Activated CD4-positive, alpha-beta memory T cell treated with anti-CD3 and anti-CD28 coated beads for 36 hours (primary cell): ENCODE results near the gene RAB19. TPM values are rescaled to one million over a fixed set of nuclear protein-coding genes. Genes with fewer than 3 reads are reported as not detected.

Source experiments
- CTCF ChIA-PET: fragments of 350-600 bp; sonication (Branson Sonifier 250); formaldehyde crosslinking; loops from one replicate; lab custom pipeline; 2021; ENCODE audit warnings: antibody characterized with exemption, inconsistent platforms; lab: Charles Lee
- POLR2A ChIA-PET: fragments of 350-600 bp; sonication (Branson Sonifier 250); formaldehyde crosslinking; loops from one replicate; lab custom pipeline; 2021; ENCODE audit warnings: antibody characterized with exemption; lab: Charles Lee
- DNase-seq: peaks from one replicate; pipeline ENCODE4 v3.0.0-alpha.2; 2020
- H3K27ac Mint-ChIP-seq: one replicate; pipeline ENCODE4 v1.8.0; 2021; ENCODE audit warnings: mixed read lengths
- H3K27me3 Mint-ChIP-seq: one replicate; pipeline ENCODE4 v1.8.0; 2021; ENCODE audit warnings: mixed read lengths
- H3K36me3 Mint-ChIP-seq: one replicate; pipeline ENCODE4 v1.8.0; 2021; ENCODE audit warnings: mixed read lengths
- H3K4me1 Mint-ChIP-seq: one replicate; pipeline ENCODE4 v1.8.0; 2021; ENCODE audit warnings: low read depth, mixed read lengths
- H3K4me3 Mint-ChIP-seq: one replicate; pipeline ENCODE4 v1.8.0; 2021; ENCODE audit warnings: mild to moderate bottlenecking, mixed read lengths
- H3K9me3 Mint-ChIP-seq: one replicate; pipeline ENCODE4 v1.8.0; 2021; ENCODE audit warnings: mixed read lengths
- intact Hi-C: fragments of 100-400 bp; cut with micrococcal nuclease; formaldehyde crosslinking; loops from one replicate; pipeline ENCODE4 v1.15.1; 2023
- total RNA-seq, 2 experiments: library from RNA; stranded (reverse); gene quantifications; one replicate each; pipeline ENCODE4 v1.2.3, GENCODE V29; 2021

Gene RAB19
- total RNA-seq, 2 experiments from 2014 or later: 13.3 to 14.5 TPM

DNA sequence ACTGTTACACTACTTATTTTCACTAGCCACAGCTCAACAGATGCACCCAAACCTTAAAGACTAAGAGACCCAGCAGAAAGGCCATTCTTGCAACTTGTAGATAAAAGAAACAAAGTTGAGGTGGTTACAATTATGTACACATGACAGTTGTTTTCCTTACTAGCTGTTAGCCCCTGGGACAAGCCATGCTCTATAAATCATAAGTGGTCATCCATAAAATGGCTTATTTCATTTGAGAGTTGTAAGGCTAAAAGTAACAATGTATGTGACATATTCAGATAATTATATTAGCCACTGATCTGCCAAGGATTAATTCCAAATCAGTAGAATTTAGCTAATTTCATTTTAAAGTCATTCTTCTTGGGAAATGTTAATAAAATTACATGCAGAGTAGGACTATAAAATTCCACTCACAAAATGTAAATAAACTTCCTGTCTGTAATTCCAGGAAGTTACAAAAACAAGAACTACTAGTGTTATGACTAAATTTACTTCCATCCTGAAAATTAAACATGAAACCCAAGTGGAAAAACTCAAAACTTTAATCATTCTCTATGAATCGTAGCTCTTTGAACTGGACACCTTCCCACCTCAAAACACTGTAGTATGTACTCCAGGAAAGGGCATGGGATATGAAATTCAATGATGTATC is 18.8 kb upstream of the RAB19 start:
- peak overlapping the region; percentile 72 for H3K27ac Mint-ChIP-seq
- CTCF ChIA-PET: interaction anchor here (1.2 kb wide), 1 partner anchor 9 kb away, joined by 6 read pairs; no protein-coding TSS in a partner anchor
- intact Hi-C loops: no loop called here

DNA sequence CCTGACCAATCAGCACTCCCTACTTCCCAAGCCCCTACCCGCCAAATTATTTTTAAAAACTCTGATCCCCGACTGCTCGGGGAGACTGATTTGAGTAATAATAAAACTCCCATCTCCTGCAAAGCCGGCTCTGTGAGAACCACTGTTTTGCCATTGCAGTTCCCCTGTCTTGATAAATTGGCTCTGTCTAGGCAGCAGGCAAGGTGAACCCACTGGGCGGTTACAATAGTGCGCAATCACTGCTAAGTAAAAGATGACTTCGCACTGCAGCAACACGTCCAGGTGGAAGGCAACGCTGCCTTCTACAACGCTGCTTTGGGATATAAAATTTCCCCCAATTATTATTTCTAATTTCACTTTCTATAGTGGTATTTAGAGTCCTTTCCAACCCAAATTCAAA is 14.4 kb upstream of the RAB19 start:
- Mint-ChIP-seq H3K4me1 (peaks cover 22% of the 10 kb centered on the region), H3K27me3 (no peaks in the 10 kb centered on the region), H3K36me3 (peaks cover 8% of the 10 kb centered on the region), H3K4me3 (peak overlapping the region; percentile 39), H3K9me3 (no peaks in the 10 kb centered on the region), H3K27ac (no peak overlapping the region)
- DNase-seq: no peak
- CTCF ChIA-PET: interaction anchor here (0.9 to 1.5 kb wide), 2 partner anchors 13 to 14 kb away, joined by 3 to 6 read pairs; no protein-coding TSS in a partner anchor
- POLR2A ChIA-PET: interaction anchor here (0.7 to 4.5 kb wide), 6 partner anchors 9 to 89 kb away, joined by 3 to 44 read pairs (median 7); partner anchors contain the start of gene SLC37A3
- intact Hi-C loops: loop anchor here (2.0 kb wide), 1 partner anchor 13 kb away; no protein-coding TSS in a partner anchor

More for the DNA sequence above, 18.8 kb upstream of the RAB19 start:
- DNase-seq: no peak
- Mint-ChIP-seq H3K36me3 (peaks cover 22% of the 10 kb centered on the region), H3K4me3 (no peak overlapping the region), H3K9me3 (no peaks in the 10 kb centered on the region), H3K4me1 (peaks cover 45% of the 10 kb centered on the region), H3K27me3 (no peaks in the 10 kb centered on the region)
- POLR2A ChIA-PET: interaction anchor here (1.7 to 2.3 kb wide), 4 partner anchors 9 to 93 kb away, joined by 6 to 12 read pairs (median 7); partner anchors contain the start of gene SLC37A3

DNA sequence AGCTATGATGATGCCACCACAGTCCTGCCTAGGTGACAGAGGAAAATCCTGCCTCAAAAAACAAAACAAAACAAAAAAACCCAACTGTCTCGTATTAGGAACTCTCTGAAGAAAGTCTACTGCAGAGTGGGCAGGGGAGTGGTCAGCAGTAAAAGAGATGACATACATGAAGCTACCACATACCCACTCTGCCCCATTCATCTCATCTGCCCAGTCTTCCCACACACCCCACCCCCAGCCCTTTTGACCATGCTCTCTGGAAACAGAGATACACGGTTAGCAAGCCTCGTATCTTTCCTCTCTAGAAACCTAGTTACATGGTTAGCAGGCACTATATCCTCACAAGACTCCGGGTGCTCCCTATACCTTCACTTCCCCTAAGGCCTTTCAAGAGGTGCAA is 13.8 kb upstream of the RAB19 start:
- intact Hi-C loops: loop anchor here (2.0 kb wide), 1 partner anchor 89 kb away; the partner anchor contains the start of gene MKRN1
- ChIA-PET POLR2A (interaction anchor here (0.5 to 4.5 kb wide), 6 partner anchors 8 to 89 kb away, joined by 3 to 44 read pairs (median 8); partner anchors contain the start of gene SLC37A3), CTCF (interaction anchor here (0.5 to 1.5 kb wide), 2 partner anchors 14 to 214 kb away, joined by 3 to 6 read pairs; no protein-coding TSS in a partner anchor)
- no peak overlapping the region for H3K4me3 Mint-ChIP-seq
- DNase-seq: peak; percentile 44
- peaks cover 8% of the 10 kb centered on the region for H3K36me3 Mint-ChIP-seq
- no peaks in the 10 kb centered on the region for H3K9me3 Mint-ChIP-seq
- H3K4me1 Mint-ChIP-seq: peaks cover 16% of the 10 kb centered on the region
- no peak overlapping the region for H3K27ac Mint-ChIP-seq
- no peaks in the 10 kb centered on the region for H3K27me3 Mint-ChIP-seq

DNA sequence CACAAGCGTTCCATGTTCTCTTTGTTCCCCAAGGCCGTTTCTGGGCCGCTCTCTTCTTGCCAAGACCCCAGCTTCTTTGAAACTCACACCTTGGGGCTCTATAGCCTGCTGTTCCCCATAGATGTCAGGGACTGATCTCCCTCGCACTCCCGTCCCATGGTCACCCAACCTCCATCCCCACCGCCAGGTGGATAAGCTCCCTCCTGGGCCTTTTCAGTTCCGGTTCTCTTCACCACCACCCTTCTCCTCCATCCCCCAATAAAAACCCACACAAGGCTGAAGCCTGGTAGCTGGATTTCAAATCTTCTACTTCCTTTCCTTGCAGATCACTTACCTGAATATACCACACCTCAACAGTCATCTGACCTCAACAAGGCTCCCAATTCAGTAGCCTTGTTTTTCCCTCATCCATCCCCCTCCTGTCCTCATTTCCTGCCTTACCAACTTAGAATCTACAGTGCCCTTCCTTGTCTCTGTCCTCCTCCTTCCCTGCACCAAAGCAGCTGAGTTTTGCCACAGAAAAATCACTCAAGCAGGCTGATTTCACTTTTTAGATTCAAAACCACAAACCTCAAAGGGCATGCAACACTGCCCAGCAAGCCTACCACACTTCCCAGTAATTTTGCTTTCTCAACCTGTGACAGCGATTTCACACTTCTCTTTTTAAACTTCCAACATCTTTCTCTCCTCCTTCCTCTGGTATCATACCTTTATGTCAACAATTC is 13.2 kb upstream of the RAB19 start:
- intact Hi-C loops: loop anchor here (2.0 kb wide), 1 partner anchor 88 kb away; the partner anchor contains the start of gene MKRN1
- POLR2A ChIA-PET: interaction anchor here (0.5 to 4.5 kb wide), 6 partner anchors 8 to 88 kb away, joined by 3 to 44 read pairs (median 8); partner anchors contain the start of gene SLC37A3
- peaks cover 5% of the 10 kb centered on the region for H3K36me3 Mint-ChIP-seq
- H3K4me3 Mint-ChIP-seq: no peak overlapping the region
- peak; percentile 65 for DNase-seq
- CTCF ChIA-PET: interaction anchor here (0.5 to 1.5 kb wide), 2 partner anchors 15 to 215 kb away, joined by 3 to 6 read pairs; no protein-coding TSS in a partner anchor
- H3K27ac Mint-ChIP-seq: no peak overlapping the region
- H3K27me3 Mint-ChIP-seq: no peaks in the 10 kb centered on the region
- no peaks in the 10 kb centered on the region for H3K9me3 Mint-ChIP-seq
- H3K4me1 Mint-ChIP-seq: peaks cover 10% of the 10 kb centered on the region

DNA sequence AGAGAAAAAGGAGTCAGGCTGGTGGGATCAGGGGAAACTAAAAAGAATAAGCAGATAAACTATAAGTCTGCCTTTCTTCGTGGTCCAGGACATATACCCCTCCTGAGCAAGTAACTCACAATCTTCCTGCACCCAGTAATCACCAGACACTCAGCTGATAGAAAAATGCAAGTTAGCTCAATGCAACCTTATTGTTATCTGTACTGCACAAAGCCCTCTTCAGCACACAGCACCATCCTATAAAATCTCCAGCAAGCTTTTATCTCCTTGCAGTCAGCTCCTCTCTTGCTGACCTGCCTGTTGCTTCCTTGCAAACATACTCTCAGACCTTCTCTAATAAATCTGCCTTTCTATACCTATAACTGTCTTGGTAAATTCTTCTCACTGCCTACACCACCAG is 12.2 kb upstream of the RAB19 start:
- POLR2A ChIA-PET: interaction anchor here (1.8 to 4.5 kb wide), 2 partner anchors 16 to 32 kb away, joined by 11 to 44 read pairs; no protein-coding TSS in a partner anchor
- peaks cover 14% of the 10 kb centered on the region for H3K4me1 Mint-ChIP-seq
- intact Hi-C loops: loop anchor here (2.0 kb wide), 1 partner anchor 87 kb away; the partner anchor contains the start of gene MKRN1

DNA sequence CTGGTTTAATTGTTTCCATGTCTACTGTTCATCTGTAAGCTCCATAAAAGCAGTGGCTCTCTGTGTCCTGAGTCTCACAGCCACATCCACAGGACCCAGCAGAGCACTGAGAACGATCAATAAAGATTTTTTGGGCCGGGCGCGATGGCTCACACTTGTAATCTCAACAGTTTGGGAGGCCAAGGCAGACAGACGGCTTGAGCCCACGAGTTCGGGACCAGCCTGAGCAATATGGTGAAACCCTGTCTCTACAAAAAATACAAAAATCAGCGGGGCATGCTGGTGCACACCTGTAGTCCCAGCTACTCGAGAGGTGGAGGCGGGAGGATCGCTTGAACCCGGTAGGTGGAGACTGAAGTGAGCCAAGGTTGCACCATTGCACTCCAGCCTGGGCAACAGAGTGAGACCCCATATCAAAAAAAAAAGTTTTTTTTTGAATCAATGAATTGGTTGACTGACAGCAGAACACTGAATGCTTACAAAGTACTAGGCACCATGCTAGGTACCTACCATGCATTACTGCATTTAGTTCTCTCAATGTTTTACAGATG is 10.0 kb upstream of the RAB19 start:
- Mint-ChIP-seq H3K4me3 (no peak overlapping the region), H3K9me3 (no peaks in the 10 kb centered on the region), H3K4me1 (peaks cover 16% of the 10 kb centered on the region), H3K27me3 (no peaks in the 10 kb centered on the region), H3K27ac (no peak overlapping the region), H3K36me3 (peaks cover 11% of the 10 kb centered on the region)
- intact Hi-C loops: no loop called here
- CTCF ChIA-PET: no interaction called here
- no peak for DNase-seq
- POLR2A ChIA-PET: no interaction called here

More for the DNA sequence above, 12.2 kb upstream of the RAB19 start:
- Mint-ChIP-seq H3K4me3 (no peak overlapping the region), H3K27me3 (no peaks in the 10 kb centered on the region), H3K36me3 (peaks cover 7% of the 10 kb centered on the region), H3K9me3 (no peaks in the 10 kb centered on the region), H3K27ac (no peak overlapping the region)
- no peak for DNase-seq
- CTCF ChIA-PET: no interaction called here

DNA sequence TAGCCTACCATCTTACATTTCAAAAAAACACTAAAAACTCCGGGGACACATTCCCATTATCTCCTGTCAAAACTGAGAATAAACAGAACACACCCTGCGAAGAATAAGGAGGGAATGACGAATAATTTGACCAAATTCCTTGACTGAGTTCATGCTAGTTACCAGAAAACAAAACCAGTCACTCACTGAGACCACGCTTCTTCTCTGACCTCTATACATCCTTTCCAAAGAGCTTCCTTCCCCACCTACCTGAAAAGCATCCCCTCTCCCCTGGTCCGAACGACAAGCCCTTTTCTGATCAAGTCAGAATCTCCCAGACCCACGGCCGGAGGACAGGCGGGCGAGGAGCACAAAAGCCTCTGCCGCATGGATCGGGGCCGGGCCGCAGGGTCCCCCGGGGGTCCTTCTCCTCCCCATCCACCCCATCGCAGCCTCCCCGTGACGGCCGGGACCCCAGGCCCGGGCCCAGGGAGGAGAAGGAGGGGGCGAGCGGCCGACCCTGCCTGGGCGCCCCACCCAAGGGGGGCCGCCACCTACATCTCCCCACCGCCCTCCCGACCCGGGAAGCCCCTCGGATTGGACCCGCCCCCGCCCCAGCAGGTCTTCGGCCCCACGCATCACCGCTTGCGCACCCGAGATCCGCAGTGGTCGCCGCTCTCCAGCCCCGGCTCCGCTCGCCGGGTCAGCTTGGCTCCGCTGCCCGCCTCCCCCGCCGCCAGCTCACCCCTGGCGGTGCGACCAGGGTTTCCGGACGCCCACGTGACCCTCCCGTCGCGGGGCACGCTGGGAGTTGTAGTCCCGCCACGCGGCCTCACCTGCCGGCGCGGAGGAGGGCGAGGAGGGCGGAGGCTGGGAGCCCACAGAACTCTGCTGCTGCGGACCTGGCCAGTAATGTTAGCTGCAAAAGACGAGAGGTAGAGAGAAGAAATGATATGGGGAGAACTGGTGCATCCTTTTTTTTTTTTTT is 5.8 kb upstream of the RAB19 start, which contains the start of gene SLC37A3:
TSS of gene SLC37A3 (minus strand) at position 747 of the 967 bp plus-strand sequence. CDS start 16,004 bp downstream, outside the sequence.
- H3K4me1 Mint-ChIP-seq: peaks cover 36% of the 10 kb centered on the region
- peak within 1 kb of the TSS; percentile 99 for H3K4me3 Mint-ChIP-seq
- peak; percentile 93 for DNase-seq
- ChIA-PET POLR2A (interaction anchor here (0.5 to 2.9 kb wide), 14 partner anchors 9 to 221 kb away, joined by 3 to 21 read pairs (median 3); partner anchors contain the start of gene KDM7A), CTCF (interaction anchor here (0.6 to 2.4 kb wide), 3 partner anchors 21 to 79 kb away, joined by 4 to 7 read pairs (median 5); no protein-coding TSS in a partner anchor)
- intact Hi-C loops: loop anchor here (1.0 to 2.0 kb wide), 2 partner anchors 22 to 81 kb away; partner anchors contain the start of gene MKRN1
- no peaks in the 10 kb centered on the region for H3K27me3 Mint-ChIP-seq
- peaks cover 11% of the 10 kb centered on the region for H3K36me3 Mint-ChIP-seq
- H3K9me3 Mint-ChIP-seq: no peaks in the 10 kb centered on the region
- peak within 1 kb of the TSS; percentile 95 for H3K27ac Mint-ChIP-seq

DNA sequence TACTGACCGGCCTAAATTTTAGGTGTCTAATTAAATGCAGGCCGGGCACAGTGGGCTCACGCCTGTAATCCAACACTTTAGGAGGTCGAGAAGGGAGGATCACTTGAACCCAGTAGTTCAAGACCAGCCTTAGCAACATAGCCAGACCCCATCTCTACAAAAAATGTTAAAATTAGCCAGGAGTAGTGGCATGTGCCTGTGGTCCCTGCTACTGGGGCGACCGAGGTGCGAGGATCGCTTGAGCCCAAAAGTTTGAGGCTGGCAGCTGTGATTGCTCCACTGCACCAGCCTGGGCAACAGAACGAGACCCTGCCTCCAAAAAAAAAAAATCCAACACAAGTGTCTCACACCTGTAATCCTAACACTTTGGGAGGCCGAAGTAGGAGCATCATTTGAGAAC is 5.0 kb upstream of the RAB19 start:
- ChIA-PET CTCF (interaction anchor here (2.4 kb wide), 1 partner anchor 22 kb away, joined by 7 read pairs; no protein-coding TSS in a partner anchor), POLR2A (interaction anchor here (0.6 to 2.9 kb wide), 9 partner anchors 9 to 79 kb away, joined by 3 to 21 read pairs (median 4); no protein-coding TSS in a partner anchor)
- Mint-ChIP-seq H3K27me3 (no peaks in the 10 kb centered on the region), H3K36me3 (peaks cover 11% of the 10 kb centered on the region), H3K4me1 (peaks cover 37% of the 10 kb centered on the region), H3K9me3 (no peaks in the 10 kb centered on the region), H3K27ac (no peak overlapping the region), H3K4me3 (peak overlapping the region; percentile 99)
- intact Hi-C loops: loop anchor here (1.0 to 2.0 kb wide), 2 partner anchors 23 to 80 kb away; partner anchors contain the start of gene MKRN1
- no peak for DNase-seq

DNA sequence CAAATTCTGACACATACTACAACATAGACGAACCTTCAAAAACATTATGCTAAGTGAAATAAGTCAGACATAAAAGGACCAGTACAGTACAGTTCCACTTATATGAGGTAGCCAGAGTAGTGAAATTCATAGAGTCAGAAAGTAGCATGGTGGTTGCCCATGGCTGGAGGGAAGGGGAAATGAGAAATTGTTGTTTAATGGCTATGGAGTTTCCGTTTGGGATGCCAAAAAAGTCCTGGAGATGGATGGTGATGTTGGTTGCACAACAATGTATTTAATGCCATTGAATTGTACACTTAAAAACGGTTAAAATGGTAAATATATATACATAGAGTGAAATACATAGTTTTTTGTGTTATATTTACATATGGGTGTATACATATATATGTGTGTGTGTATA is 3.5 kb upstream of the RAB19 start:
- no peak for DNase-seq
- Mint-ChIP-seq H3K4me3 (no peak overlapping the region), H3K9me3 (no peaks in the 10 kb centered on the region), H3K27ac (no peak overlapping the region), H3K4me1 (peaks cover 49% of the 10 kb centered on the region), H3K36me3 (peaks cover 16% of the 10 kb centered on the region), H3K27me3 (no peaks in the 10 kb centered on the region)
- ChIA-PET POLR2A (interaction anchor here (0.6 kb wide), 1 partner anchor 34 kb away, joined by 4 read pairs; no protein-coding TSS in a partner anchor), CTCF (no interaction called here)
- intact Hi-C loops: loop anchor here (5.0 to 10.0 kb wide), 3 partner anchors 52 to 614 kb away; partner anchors contain the start of genes KDM7A and MRPS33
